Lower lobe of right lung (tissue), 2 donors: Measurements from ENCODE around the gene RPTOR. TPM values are rescaled to one million over a fixed set of nuclear protein-coding genes. Genes with fewer than 3 reads are reported as not detected.

Experiments
- ATAC-seq, 2 donors: fragments of 200-7000 bp; cut with Tn5 transposase; one replicate each; pipeline ENCODE4 v1.9.1; 2020 to 2022; ENCODE audit warnings: mild to moderate bottlenecking in 2 of 2, moderate library complexity in 2 of 2
- DNase-seq: peaks from one replicate; pipeline ENCODE4 v3.0.0-alpha.2; 2020
- H3K27ac ChIP-seq: fragments of 200-600 bp; one replicate; pipeline ENCODE4 v1.8.0; 2022
- H3K27me3 ChIP-seq: fragments of 200-600 bp; one replicate; pipeline ENCODE4 v1.8.0; 2022; ENCODE audit warnings: low read depth
- H3K36me3 ChIP-seq: fragments of 200-600 bp; one replicate; pipeline ENCODE4 v1.8.0; 2022; ENCODE audit warnings: mild to moderate bottlenecking
- H3K4me1 ChIP-seq: fragments of 200-600 bp; one replicate; pipeline ENCODE4 v1.8.0; 2022
- H3K4me3 ChIP-seq: fragments of 200-600 bp; one replicate; pipeline ENCODE4 v1.8.0; 2022; ENCODE audit warnings: mild to moderate bottlenecking
- H3K9me3 ChIP-seq: fragments of 200-600 bp; one replicate; pipeline ENCODE4 v1.8.0; 2022
- intact Hi-C: fragments of 100-400 bp; cut with DNase I; formaldehyde crosslinking; loops from one replicate; pipeline ENCODE4 v1.11.0; 2022
- total RNA-seq: library from RNA; stranded (reverse); fragmentation: NEBNext Ultra II Directional; extraction: Animal tissue kit (Norgen Biotek cat#: 25700); gene quantifications from one replicate; pipeline ENCODE4 v1.2.1, GENCODE V29; 2021
- TF ChIP-seq, protein P1 (sequence below): fragments of 200-600 bp; IDR thresholded peaks from one replicate; pipeline ENCODE4 v1.8.0; 2022; ENCODE audit warnings: antibody characterized with exemption, mild to moderate bottlenecking
- donor health status: DM: no; HTN: yes; CAD: no; lungs with severe emphysema.

RPTOR gene
- total RNA-seq, 1 donor from 2014 or later: 34.0 TPM

DNA sequence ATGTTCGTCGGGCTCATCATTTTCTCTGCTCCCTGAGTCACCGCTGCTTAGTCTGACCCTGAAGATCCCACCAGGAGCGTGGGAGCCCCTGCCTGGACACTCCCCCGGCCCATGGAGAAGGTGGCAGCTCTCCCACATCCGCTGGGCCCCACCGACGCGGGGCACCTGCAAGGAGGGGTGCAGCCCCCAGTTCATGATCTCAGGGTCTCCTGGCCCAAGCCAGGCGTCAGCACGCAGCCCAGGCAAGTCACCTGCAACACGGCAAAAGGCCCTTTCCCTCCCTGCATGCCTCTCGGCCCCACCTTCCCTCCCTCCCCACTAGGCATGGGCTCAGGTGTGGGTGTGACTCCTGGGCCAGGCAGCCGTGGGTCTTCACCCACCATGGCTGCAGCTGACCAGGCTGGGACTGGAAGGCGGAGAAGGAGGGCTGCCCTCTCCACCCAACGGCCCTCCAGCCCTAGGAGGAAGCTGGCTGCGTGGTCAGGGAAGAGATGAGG lies 437.3 kb downstream of the RPTOR start:
- no peak overlapping the region for H3K27ac ChIP-seq
- no peaks in the 10 kb centered on the region for H3K36me3 ChIP-seq
- peaks cover 20% of the 10 kb centered on the region for H3K27me3 ChIP-seq
- no peaks in the 10 kb centered on the region for H3K9me3 ChIP-seq
- ATAC-seq (no peak), DNase-seq (no peak)
- no peak overlapping the region for H3K4me3 ChIP-seq
- intact Hi-C loops: no loop called here
- TF ChIP-seq, protein P1, sequence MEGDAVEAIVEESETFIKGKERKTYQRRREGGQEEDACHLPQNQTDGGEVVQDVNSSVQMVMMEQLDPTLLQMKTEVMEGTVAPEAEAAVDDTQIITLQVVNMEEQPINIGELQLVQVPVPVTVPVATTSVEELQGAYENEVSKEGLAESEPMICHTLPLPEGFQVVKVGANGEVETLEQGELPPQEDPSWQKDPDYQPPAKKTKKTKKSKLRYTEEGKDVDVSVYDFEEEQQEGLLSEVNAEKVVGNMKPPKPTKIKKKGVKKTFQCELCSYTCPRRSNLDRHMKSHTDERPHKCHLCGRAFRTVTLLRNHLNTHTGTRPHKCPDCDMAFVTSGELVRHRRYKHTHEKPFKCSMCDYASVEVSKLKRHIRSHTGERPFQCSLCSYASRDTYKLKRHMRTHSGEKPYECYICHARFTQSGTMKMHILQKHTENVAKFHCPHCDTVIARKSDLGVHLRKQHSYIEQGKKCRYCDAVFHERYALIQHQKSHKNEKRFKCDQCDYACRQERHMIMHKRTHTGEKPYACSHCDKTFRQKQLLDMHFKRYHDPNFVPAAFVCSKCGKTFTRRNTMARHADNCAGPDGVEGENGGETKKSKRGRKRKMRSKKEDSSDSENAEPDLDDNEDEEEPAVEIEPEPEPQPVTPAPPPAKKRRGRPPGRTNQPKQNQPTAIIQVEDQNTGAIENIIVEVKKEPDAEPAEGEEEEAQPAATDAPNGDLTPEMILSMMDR: no peak
- peaks cover 13% of the 10 kb centered on the region for H3K4me1 ChIP-seq

DNA sequence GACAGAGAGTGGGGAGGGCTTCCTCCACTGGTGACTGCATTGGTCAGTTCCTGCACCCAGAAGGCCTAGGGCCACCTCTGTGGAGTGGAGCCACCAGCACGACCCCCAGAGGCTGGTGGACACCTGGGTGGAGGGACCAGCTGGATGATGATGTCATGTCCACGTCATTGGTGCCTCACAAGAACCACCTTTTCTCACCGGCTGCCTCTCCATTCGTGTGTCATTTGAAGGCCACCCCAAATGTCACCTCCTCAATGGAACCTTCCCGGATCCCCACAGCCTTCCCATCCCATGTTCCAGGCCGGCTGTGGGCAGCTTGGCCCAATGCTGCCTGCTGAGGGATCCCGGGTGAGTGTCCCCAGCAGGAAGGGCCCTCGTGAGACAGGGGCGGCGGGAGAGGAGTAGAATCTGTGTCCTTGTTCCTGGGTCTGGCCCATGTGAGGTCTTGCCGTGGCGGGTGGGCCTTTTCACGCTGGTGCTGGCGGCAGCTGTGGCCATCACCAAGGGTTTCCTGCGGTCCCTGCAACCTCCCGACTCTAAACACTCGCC lies 437.9 kb downstream of the RPTOR start:
- no peak overlapping the region for H3K4me3 ChIP-seq
- TF ChIP-seq, protein P1: no peak
- no peaks in the 10 kb centered on the region for H3K36me3 ChIP-seq
- no peaks in the 10 kb centered on the region for H3K9me3 ChIP-seq
- intact Hi-C loops: no loop called here
- H3K27me3 ChIP-seq: peaks cover 20% of the 10 kb centered on the region
- H3K4me1 ChIP-seq: peaks cover 16% of the 10 kb centered on the region
- no peak overlapping the region for H3K27ac ChIP-seq
- ATAC-seq (no peak), DNase-seq (no peak)

DNA sequence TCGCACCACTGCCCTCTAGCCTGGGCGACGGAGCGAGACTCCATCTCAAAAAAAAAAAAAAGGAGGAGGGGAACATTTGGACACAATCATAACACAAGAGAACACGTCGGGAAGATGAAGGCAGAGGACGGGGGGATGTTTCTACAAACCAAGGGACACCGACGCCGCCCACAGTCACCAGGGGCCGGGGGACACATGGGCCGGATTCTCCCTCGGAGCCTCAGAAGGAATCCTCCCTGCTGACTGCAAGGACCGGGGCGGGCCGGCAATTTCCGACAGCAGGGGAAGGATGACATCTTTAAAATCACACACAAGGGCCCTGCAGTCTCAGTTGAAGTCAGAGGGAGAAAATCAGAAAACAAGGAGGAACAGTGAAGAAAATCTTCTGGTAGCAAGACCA lies 438.9 kb downstream of the RPTOR start:
- TF ChIP-seq, protein P1: no peak
- ATAC-seq (no peak), DNase-seq (no peak)
- Histone ChIP-seq H3K27me3 (peaks cover 20% of the 10 kb centered on the region), H3K4me1 (peaks cover 16% of the 10 kb centered on the region), H3K4me3 (no peak overlapping the region), H3K27ac (no peak overlapping the region), H3K36me3 (no peaks in the 10 kb centered on the region), H3K9me3 (no peaks in the 10 kb centered on the region)
- intact Hi-C loops: no loop called here

DNA sequence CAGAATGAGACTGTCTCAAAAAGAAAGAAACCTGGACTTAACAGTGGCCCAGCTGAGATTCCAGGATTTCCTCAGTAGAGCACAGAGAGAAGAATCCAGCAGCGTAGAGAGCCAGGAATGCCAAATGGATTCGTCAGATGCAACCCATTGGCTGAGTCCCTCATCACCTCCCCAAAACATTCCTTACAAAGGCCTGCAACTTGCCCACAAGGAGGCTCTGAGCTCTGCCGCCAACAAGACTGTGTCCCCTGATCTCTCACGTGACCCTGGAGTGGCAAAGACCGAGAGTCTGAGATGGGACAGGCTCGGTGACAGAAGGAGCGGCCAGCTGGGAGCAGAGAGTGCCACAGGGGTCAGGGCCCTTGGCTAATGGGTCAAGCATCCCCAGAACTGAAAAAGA lies 440.1 kb downstream of the RPTOR start:
- intact Hi-C loops: no loop called here
- peak; percentile 17 to 33 for ATAC-seq
- Histone ChIP-seq H3K4me1 (peaks cover 25% of the 10 kb centered on the region), H3K27ac (peak overlapping the region; percentile 31), H3K36me3 (no peaks in the 10 kb centered on the region), H3K27me3 (peaks cover 17% of the 10 kb centered on the region), H3K4me3 (no peak overlapping the region), H3K9me3 (no peaks in the 10 kb centered on the region)
- DNase-seq: no peak
- TF ChIP-seq, protein P1: no peak

DNA sequence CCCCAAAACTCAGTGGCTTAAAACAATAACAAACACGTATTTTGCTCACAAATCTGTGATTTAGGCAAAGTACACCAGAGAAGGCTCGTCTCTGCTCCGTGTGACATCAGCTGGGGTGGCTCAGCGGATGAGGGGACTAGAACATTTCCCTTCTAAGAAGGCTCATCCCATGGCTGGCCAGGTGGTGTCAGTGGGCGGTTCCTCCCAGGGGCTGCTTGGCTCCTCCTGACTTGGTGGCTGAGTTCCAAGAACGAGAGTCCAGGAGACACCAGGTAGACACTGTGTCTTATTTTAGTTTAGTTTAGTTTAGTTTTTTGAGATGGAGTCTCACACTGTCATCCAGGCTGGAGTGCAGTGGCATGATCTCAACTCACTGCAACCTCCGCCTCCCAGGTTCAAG lies 441.4 kb downstream of the RPTOR start:
- TF ChIP-seq, protein P1: no peak
- H3K4me3 ChIP-seq: no peak overlapping the region
- H3K36me3 ChIP-seq: no peaks in the 10 kb centered on the region
- H3K4me1 ChIP-seq: peaks cover 24% of the 10 kb centered on the region
- H3K27ac ChIP-seq: no peak overlapping the region
- DNase-seq (no peak), ATAC-seq (no peak)
- intact Hi-C loops: no loop called here
- no peaks in the 10 kb centered on the region for H3K9me3 ChIP-seq
- H3K27me3 ChIP-seq: peaks cover 9% of the 10 kb centered on the region
